Tibial nerve (tissue), 4 donors: ENCODE results near the gene CCDC7. TPM values are rescaled to one million over a fixed set of nuclear protein-coding genes. Genes with fewer than 3 reads are reported as not detected.

Experiments
- DNase-seq, 2 donors: peaks; one replicate each; pipeline ENCODE4 v3.0.0-alpha.2; 2019; ENCODE audit warnings: low spot score in 2 of 2
- H3K27ac ChIP-seq, 4 donors: fragments of 200-600 bp; sonication (generic) in 3 of 4; one replicate each; pipeline ENCODE4 v1.5.1; 2017 to 2019; ENCODE audit warnings: mild to moderate bottlenecking in 1 of 4
- H3K27me3 ChIP-seq, 2 donors: fragments of 200-600 bp; sonication (generic) in 1 of 2; one replicate each; pipeline versions ENCODE4 v1.5.1 to v1.6.0; 2017 to 2019
- H3K36me3 ChIP-seq, 3 donors: fragments of 200-600 bp; sonication (generic); one replicate each; pipeline ENCODE4 v1.5.1; 2018 to 2019
- H3K4me1 ChIP-seq, 4 donors: fragments of 200-600 bp; sonication (generic) in 3 of 4; one replicate each; pipeline ENCODE4 v1.5.1; 2017 to 2019
- H3K4me3 ChIP-seq, 4 donors: fragments of 200-600 bp; sonication (generic) in 3 of 4; one replicate each; pipeline ENCODE4 v1.5.1; 2017 to 2019; ENCODE audit warnings: mild to moderate bottlenecking in 1 of 4, moderate library complexity in 1 of 4
- H3K9me3 ChIP-seq, 4 donors: fragments of 200-600 bp; sonication (generic) in 3 of 4; one replicate each; pipeline ENCODE4 v1.5.1; 2017 to 2019
- EP300 ChIP-seq, 2 donors: sonication (generic); formaldehyde crosslinking; IDR thresholded peaks; one replicate each; pipeline ENCODE4 v1.6.1; 2017; ENCODE audit warnings: antibody characterized with exemption in 2 of 2, mild to moderate bottlenecking in 1 of 2
- POLR2A ChIP-seq, 2 donors: fragments of 450-650 bp; IDR thresholded peaks; one replicate each; pipeline ENCODE4 v1.6.1; 2017; ENCODE audit warnings: antibody characterized with exemption in 2 of 2, mild to moderate bottlenecking in 2 of 2, moderate library complexity in 2 of 2
- WGBS, 2 donors: methylation state at CpG; one replicate each; pipeline ENCODE4 v1.1.5; 2018; 5-methylcytosine and 5-hydroxymethylcytosine counted together
- total RNA-seq, 4 donors: library from RNA; depleted of rRNA; stranded (reverse); fragments of >200 nt; gene quantifications; one replicate each; pipeline ENCODE4 v1.1.0, GENCODE V29; 2016
- TF ChIP-seq, protein P1 (sequence below), 5 experiments: fragments of 200-600 bp in 3 of 5; fragments of 450-650 bp in 2 of 5; sonication (generic) in 3 of 5; IDR thresholded peaks; one replicate each; pipeline ENCODE4 v1.5.1; 2016 to 2019; ENCODE audit warnings: antibody characterized with exemption in 5 of 5, mild to moderate bottlenecking in 3 of 5, moderate library complexity in 2 of 5

Gene CCDC7
- total RNA-seq, 4 donors from 2014 or later: 20.7 to 97.0 (median 45.6) TPM

DNA sequence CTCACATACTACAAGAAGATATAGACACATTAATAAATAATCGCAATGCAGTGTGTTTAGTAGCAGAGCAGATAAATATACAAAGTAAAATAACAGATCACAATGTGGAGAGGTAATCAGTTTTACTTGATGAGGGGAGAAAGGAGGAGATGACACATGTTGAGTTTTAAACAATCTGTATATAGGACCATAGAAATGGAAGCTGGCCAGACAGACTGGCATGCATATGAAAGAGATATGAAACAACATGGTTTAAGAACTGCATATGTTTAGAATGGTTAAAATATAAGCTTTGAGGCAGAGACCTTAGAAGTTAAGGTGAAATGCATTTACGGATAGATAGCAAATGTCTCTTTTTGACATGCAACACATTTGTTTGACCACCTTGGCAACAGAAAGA is 19.8 kb upstream of the CCDC7 start:
- Histone ChIP-seq H3K27me3 (no peaks in the 10 kb centered on the region), H3K27ac (no peak overlapping the region), H3K9me3 (peaks cover 0 to 11% (median 0%) of the 10 kb centered on the region in 4 donors), H3K4me3 (no peak overlapping the region), H3K4me1 (no peaks in the 10 kb centered on the region), H3K36me3 (no peaks in the 10 kb centered on the region)
- 90 to 93% methylated on average over 2 of the region's 2 CpGs for WGBS, 2 donors
- no peak for DNase-seq
- TF ChIP-seq POLR2A (IDR thresholded peaks at IDR 0.05) (no peak), EP300 (IDR thresholded peaks at IDR 0.05) (no peak)
- TF ChIP-seq, protein P1, sequence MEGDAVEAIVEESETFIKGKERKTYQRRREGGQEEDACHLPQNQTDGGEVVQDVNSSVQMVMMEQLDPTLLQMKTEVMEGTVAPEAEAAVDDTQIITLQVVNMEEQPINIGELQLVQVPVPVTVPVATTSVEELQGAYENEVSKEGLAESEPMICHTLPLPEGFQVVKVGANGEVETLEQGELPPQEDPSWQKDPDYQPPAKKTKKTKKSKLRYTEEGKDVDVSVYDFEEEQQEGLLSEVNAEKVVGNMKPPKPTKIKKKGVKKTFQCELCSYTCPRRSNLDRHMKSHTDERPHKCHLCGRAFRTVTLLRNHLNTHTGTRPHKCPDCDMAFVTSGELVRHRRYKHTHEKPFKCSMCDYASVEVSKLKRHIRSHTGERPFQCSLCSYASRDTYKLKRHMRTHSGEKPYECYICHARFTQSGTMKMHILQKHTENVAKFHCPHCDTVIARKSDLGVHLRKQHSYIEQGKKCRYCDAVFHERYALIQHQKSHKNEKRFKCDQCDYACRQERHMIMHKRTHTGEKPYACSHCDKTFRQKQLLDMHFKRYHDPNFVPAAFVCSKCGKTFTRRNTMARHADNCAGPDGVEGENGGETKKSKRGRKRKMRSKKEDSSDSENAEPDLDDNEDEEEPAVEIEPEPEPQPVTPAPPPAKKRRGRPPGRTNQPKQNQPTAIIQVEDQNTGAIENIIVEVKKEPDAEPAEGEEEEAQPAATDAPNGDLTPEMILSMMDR (IDR thresholded peaks at IDR 0.05): no peak

DNA sequence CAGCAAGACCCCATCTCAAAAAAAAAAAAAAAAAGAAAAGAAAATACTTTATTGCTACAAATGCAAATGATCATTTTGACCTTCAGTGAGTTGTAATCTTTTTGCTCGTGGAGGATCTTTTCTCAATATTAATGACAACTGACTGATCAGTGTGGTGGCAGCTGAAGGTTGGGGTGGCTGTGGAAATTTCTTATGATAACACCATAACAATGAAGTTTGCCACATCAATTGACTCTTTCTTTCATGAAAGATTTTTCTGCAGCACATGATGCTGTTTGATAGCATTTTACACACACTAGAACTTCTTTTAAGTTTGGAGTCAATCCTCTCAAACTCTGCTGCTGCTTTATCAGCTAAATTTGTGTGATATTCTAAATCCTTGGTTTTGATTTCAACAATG is 12.4 kb upstream of the CCDC7 start:
- WGBS, 2 donors: 62 to 79% methylated on average over 1 of the region's 1 CpG
- no peak for TF ChIP-seq POLR2A (IDR thresholded peaks at IDR 0.05)
- no peak for TF ChIP-seq EP300 (IDR thresholded peaks at IDR 0.05)
- TF ChIP-seq, protein P1 (IDR thresholded peaks at IDR 0.05): no peak

DNA sequence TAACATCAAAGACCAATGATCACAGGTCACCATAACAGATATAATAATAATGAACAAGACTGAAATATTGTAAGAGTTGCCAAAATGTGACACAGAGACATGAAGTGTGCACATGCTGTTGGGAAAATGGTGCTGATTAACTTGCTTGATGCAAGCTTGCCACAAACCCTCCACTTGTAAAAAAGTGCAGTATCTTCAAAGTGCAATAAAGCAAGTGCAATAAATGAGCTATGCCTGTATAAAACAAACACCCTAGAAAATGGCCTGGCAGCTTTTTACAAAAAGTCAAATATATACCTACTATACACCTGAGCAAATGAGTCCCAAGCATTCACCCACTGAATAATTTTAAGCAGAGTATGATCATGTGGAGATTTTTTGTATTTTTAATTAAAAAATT is 9.7 kb upstream of the CCDC7 start:
- Histone ChIP-seq H3K27me3 (no peaks in the 10 kb centered on the region), H3K27ac (no peak overlapping the region), H3K36me3 (no peaks in the 10 kb centered on the region), H3K4me1 (no peaks in the 10 kb centered on the region), H3K9me3 (peaks cover 0 to 5% (median 0%) of the 10 kb centered on the region in 4 donors), H3K4me3 (no peak overlapping the region)
- no peak for TF ChIP-seq POLR2A (IDR thresholded peaks at IDR 0.05)
- no peak for TF ChIP-seq EP300 (IDR thresholded peaks at IDR 0.05)
- TF ChIP-seq, protein P1 (IDR thresholded peaks at IDR 0.05): no peak
- no peak for DNase-seq

More for the DNA sequence above, 12.4 kb upstream of the CCDC7 start:
- Histone ChIP-seq H3K36me3 (no peaks in the 10 kb centered on the region), H3K27ac (no peak overlapping the region), H3K9me3 (peaks cover 0 to 5% (median 0%) of the 10 kb centered on the region in 4 donors), H3K27me3 (no peaks in the 10 kb centered on the region), H3K4me1 (no peaks in the 10 kb centered on the region), H3K4me3 (no peak overlapping the region)
- no peak for DNase-seq

DNA sequence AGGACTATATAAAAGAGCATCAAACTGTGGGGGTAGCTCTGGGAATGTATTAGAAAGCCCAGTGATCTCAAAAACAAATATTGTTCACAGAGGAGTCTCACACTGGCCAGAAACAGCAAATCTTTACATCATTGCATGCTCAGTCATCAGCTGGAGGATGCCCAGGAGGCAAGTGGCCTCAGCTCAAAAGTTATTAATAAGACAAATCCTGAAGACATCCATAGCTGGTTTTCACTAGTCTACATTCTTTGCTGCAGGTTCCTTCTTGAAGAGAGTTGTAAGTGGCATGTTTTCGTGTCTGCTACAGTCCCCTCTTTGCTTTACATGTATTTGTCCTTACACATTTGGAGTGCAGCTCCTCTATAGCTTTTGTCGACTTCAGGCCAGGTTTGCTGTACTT is 8.6 kb upstream of the CCDC7 start:
- H3K4me1 ChIP-seq: no peaks in the 10 kb centered on the region
- no peak overlapping the region for H3K4me3 ChIP-seq
- peaks cover 0 to 5% (median 0%) of the 10 kb centered on the region in 4 donors for H3K9me3 ChIP-seq
- TF ChIP-seq EP300 (IDR thresholded peaks at IDR 0.05) (no peak), POLR2A (IDR thresholded peaks at IDR 0.05) (no peak)
- TF ChIP-seq, protein P1 (IDR thresholded peaks at IDR 0.05): no peak
- DNase-seq: no peak
- WGBS, 2 donors: 87 to 93% methylated on average over 2 of the region's 2 CpGs
- H3K27ac ChIP-seq: no peak overlapping the region
- H3K36me3 ChIP-seq: no peaks in the 10 kb centered on the region
- H3K27me3 ChIP-seq: no peaks in the 10 kb centered on the region

DNA sequence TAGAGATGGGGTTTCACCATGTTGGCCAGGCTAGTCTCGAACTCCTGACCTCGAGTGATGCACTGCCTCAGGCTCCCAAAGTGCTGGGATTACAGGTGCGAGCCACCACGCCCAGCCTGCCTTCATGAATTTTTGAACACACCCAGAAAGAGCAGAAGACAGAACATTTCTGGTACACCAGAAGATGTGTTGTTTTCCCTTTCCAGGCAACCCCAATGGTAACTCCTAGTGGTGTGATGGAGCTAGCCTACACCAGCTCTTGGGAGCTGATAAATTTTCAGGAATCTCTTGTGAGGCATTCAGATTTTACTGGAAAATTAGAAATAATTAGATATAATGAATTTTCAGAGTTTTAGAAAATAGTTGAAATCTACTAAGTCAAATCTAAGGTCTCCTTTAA is 904 bp upstream of the CCDC7 start:
- Histone ChIP-seq H3K36me3 (no peaks in the 10 kb centered on the region), H3K4me1 (peaks cover 0 to 21% (median 2%) of the 10 kb centered on the region in 4 donors), H3K27me3 (no peaks in the 10 kb centered on the region), H3K27ac (peak overlapping the region in 2 of 4 donors; percentile 97 to 98), H3K9me3 (no peaks in the 10 kb centered on the region), H3K4me3 (peak overlapping the region in 3 of 4 donors; percentile 63 to 83 (median 71))
- TF ChIP-seq, protein P1 (IDR thresholded peaks at IDR 0.05): no peak
- TF ChIP-seq EP300 (IDR thresholded peaks at IDR 0.05): no peak
- no peak for TF ChIP-seq POLR2A (IDR thresholded peaks at IDR 0.05)
- WGBS, 2 donors: 93 to 98% methylated on average over 4 of the region's 4 CpGs
- DNase-seq: no peak
